GM03348 (cell line): Measurements from ENCODE around the gene KIAA0753.

Source experiments
- DNase-seq: peaks from one replicate; pipeline ENCODE4 v3.0.0; 2012; ENCODE audit warnings: low spot score

KIAA0753 gene

DNA sequence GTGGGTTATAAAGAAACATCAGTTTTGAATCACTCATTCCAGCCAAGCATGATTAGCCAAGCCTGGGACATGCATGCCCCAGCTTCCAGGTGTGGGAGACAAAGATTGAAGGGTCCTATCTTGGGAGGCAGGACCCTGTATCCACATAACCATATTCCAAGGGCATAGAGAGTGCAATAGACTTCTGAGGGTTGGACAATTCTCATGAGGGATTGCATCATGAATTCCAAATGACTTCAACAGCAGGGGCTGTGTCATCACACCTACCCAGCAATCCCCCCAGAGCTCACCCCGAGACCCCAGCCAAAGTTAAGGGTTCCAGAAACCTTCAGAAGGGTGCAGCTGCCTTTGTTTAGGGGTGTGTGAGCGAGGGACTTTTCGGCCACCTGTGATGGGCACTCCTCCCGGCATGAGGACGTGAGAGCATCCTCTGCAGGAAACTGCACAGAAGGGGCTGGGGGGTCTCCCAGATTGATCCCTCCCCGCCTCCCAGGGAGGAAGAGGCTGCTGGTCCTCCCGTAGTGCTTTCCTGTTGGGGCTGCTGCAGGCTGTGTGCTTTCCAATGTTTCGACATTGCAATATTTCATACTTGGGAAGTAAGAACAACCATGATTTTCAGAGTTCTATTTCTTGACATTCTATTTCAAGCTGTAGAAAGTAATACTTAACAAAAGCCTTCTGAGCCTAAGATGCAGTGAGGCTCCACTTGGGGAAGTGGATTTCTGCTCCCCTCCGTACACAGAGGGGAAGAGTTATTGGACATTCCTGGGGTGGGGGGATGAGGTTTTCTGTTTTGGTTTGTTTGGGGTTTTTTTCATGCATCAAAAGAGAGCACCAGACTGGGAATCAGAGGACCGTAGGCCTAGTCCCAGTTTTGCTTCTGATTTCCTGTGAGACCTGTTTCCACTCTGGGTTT, 70.9 kb downstream of the KIAA0753 start:
- peak; percentile 5 for DNase-seq

GRCh38 chr17:6568184-6568758, 72.2 kb downstream of the KIAA0753 start:
- no peak for DNase-seq

DNA sequence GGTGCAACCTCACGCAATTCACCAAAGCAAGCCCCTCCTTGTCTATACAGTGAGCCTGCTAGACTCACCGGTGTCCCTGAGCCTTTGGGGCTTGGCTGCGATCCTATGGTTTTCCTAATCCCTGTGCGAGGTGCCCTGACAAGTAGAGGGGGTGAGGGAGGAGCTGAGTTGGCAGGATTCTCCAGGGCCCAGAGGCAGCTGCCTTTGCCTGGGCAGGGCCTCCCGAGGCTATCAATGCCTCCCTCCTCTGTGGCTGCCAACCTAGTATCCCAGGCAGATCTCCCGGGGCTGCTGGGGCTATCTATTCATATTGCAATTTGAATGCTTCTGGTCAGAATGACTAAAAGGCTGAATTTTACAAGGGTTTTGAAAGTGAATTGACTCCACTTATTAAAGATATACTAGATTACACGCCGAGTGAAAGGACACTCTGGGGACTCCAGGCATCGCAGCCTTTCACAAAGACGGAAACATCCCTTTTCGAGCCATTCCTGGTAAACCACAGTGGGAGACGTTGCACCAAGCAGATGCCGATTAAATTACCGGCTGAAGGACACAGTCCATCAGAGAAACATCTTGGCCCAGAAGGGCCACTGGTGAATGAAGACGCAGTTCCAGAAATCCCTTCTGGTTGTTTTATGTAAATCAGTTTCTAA, 72.9 kb downstream of the KIAA0753 start:
- no peak for DNase-seq

DNA sequence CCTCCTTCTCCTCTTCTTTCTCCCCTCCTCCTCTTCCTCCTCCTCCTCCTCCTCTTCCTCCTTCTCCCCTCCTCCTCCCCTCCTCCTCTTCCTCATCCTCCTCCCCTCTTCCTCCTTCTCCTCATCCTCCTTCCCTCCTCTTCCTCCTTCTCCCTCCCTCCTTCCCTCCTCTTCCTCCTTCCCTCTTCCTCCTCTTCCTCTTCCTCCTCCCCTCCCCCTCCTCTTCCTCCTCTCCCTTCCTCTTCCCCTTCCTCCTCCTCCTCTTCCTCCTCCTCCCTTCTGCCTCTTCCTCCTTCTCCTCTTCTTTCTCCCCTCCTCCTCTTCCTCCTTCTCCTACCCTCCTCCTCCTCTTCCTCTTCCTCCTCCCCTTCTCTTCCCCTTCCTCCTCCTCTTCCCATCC, 79.1 kb downstream of the KIAA0753 start:
- no peak for DNase-seq

- DNase-seq: no peak
These were observed 80.0 kb downstream of the KIAA0753 start for GRCh38 chr17:6560496-6560895.

- no peak for DNase-seq
These were observed 80.7 kb downstream of the KIAA0753 start for GRCh38 chr17:6559753-6560215.

DNA sequence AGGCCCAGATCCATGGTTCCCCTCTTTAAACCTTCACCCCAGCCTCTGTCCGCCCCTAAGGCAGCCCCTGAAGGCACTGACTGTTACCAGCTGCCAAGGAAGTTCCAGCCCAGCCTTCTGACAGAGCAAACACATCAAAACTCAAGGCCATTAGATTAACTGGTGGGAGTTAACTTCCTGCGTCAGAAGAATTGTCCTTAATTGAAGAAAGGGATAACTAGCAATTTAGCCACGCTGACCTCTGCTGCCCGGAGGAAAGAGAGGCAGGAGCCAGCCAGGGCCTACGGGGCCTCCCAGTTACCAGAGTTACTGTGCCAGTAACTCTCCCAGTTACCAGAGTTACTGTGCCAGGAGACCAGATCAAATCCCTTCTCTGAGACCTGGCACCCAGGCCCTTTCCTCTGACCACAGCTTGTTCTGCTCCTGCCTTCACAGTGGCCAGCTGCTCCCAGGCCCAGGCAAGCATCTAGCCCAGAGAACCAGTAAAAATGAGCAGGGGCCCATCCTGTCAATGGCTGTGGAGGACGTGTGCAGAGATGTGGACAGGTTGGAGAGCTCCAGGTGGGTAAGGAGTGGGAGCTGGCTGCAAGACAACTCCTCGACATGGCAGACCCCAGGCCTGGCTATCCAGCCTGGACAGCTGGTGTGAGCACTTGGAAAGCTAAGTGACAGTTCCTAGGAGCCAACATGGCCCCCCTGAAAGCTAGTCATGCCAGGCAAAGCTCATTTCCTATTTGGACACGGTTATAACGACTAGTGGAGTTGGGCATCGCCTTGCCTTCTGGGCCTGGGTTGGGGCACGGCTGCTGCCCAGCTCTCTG, 81.4 kb downstream of the KIAA0753 start:
- no peak for DNase-seq

GRCh38 chr17:6558276-6558675, 82.2 kb downstream of the KIAA0753 start:
- no peak for DNase-seq

DNA sequence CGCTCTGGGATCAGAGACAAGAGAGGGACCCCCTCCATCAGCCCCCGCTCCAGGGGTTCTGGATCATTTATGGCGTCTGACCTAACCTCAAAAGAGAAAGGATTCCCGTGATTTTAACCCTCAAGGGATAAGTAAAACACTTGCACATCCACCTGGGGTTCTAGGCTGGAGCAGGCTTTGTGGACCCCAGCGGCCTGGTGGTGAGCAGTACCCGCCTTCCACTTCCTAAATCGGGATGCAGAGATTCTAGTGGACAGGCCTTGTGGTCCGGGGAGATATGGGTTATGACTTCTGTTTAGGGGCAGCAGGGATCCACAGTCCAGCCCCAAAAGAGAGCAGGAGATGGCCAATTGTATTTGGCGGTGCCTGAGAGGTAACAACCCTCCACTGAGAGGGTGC, 83.5 kb downstream of the KIAA0753 start:
- no peak for DNase-seq

DNA sequence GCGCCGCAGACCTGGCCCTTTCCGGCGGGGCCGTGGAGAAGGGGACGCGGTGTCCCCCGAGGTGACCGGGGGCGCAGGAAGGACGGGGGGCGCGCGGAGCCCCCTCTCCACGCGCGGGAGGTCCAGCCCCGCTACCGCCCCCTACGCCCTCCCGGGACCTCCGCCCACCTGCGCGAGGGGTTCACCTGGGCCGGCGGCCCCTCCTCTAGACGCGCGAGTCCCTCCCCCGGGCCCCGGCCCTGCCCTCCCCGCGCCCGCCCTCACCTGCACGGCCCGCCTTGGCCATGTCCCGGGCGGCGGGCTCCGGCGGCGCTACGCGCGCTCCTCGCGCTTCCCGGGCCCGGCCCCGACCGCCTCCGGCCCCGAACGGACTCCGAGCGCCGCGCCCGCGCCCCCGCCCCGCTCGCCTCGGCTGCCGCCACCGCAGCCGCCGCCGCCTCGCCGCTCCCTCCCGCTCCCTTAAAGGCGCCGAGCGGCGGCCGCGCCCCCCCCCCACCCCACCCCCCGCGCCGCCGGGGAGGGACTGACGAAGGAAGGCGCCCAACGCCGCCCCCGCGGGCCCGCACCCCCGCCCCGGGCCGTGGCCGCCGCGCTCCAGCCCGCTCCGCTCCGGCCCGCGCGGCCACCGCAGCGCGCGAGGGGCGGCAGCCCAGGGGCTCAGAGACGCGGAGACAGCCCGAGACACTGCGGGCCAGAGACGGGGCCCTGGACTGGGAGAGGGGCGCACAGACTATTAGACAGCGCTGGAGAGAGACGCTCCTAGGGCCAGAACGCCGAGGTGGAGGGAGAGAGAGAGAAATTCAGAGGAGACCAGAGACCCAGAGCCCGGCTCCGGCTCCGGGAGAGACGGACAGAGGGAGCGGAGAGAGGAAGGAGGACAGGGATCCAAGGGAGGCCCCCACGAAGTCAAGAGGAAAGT, 84.1 kb downstream of the KIAA0753 start, which contains the start of gene PITPNM3:
TSS of gene PITPNM3 (minus strand) at position 435 of the 919 bp plus-strand sequence. CDS start at position 286, 149 bp downstream.
- DNase-seq: peak; percentile 70

DNA sequence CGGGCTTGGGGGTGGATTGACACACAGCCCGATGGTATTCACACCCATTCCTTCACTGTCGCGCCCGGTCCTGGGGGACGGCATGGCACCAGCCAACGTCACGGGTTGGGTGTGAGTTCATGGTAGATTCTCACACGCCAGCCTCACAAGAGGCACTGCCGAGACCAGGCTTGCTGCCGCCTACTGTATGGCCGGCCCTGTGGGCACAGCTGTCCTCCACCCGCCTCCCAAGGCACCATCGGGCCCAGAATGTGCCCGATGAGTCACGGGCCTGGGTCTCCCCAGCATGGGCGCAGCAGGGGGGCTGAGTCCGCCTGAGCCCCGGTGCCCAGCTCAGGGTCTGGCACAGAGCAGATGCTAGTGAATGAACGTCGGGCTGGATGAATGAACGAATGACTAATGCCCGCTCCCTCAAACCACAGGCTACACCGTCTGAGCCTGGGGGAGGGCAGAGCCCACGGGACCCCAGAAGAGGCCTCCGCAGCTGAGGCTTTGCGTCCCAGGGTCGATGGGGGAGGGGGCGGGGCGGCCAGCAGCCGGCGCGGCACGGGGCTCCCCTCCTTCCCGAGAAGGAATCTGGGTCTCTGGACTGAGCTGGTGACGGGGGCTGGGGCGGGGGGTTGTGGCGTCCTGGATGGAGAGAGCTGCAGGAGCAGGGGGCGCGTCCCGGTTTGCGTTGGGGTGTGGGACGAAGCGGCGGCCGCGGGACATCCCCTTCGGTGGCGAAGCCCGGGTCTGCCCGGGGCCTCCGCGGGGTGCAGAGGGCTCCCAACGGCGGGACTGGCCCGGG, 85.0 kb downstream of the KIAA0753 start:
- peak; percentile 60 for DNase-seq

DNA sequence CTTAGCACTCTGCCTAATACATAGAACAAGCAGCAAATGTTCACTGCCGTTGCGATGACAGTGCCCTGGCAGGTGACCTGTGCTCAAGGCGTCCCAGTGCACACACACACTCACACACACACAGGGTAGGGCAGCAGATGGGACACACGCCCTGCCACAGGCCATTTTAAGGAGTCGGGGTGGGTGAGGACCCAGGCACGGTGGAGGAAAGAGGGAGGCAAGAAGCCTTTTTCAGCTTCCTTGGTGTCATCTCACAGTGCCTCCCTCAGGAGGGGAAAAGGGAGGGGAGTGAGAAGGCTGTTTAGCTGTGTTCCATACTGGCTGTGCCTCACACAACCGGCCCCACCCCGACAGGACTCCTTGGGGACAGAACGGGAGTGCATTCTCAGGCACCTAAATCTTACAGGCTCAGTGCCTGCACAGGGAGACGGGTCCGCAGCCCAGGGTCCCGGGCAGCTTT, 85.6 kb downstream of the KIAA0753 start:
- no peak for DNase-seq

GRCh38 chr17:6554342-6554741, 86.2 kb downstream of the KIAA0753 start:
- no peak for DNase-seq

DNA sequence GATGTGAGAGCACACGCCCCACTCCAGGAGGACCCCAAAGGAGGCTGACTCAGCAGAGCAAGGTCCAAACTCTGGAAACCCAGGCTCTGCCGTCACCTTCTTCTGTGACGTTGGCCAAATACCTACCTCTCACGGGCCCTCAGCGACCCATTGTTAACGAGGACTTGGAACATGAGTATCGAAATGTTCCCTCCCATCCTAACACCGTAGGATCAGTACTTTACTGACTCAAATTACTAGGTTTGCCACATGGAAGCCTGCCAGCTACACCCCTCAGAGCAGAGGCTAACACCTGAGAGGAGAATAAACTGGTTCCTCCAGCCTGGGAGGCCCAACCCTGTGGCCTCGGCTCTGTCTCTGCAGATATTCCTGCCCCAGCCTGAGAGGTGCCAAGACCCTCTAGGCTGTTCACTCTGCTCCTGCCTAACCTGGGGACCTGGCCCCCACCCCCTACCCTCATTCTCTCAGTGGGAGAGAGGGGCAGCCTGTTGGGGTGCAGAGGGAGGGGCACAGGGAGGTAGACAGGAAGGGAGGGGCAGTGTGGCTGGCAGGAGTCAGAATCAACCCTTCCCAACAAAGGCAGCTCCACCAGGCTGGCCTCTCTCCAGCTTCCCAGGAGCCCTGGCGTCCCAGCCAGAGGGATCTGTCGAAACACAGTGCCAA, 88.5 kb downstream of the KIAA0753 start:
- DNase-seq: no peak

DNA sequence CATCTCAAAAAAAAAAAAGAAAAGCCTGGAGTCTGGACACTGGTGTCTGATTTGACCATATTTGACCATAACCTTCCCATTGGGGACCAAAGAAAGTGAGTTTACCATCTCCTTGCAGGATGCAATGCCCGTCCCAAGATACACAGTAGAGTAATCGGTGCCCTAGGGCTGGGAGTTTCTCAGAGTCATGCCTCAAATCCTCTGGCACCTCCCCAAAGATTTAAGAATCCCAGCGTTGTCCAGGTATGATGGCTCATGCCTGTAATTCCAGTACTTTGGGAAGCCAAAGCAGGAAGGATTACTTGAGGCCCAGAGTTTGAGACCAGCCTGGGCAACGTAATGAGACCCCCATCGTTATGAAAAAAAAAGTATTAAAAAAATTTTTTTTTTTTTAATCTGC, 89.2 kb downstream of the KIAA0753 start:
- DNase-seq: no peak

GRCh38 chr17:6549384-6550036, 91.0 kb downstream of the KIAA0753 start:
- no peak for DNase-seq

- peak; percentile 27 for DNase-seq
These were observed 91.8 kb downstream of the KIAA0753 start for GRCh38 chr17:6548578-6549330.

DNA sequence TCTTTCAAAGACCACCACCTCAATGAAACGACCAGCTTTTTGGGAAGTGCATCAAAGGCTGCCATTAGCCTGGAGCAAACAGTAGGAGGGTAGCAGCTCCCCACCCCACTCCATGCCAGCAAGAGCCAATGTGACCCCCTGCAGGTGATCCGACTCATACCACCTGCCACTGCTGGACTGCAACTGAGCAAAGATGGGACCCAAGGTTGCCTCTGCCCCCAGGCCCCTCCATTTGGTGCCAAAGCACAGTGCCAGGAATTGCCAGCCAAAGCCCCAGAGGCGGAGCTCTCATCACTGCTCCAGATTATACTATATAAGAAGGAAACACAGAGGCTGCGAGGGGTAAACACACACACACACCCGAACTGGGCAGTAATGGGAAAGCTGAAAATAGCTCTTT, 92.5 kb downstream of the KIAA0753 start:
- DNase-seq: no peak
